Pancreas (tissue), 10 donors: ENCODE measurements around the gene PLXDC2. TPM values are rescaled to one million over a fixed set of nuclear protein-coding genes. Genes with fewer than 3 reads are reported as not detected.

Experiments
- ATAC-seq, 4 donors: fragments of 200-7000 bp; cut with Tn5 transposase; one replicate each; pipeline versions ENCODE4 v1.8.0 to v1.9.1; 2020; ENCODE audit warnings: mild to moderate bottlenecking in 4 of 4, moderate library complexity in 4 of 4
- DNase-seq, 6 donors: peaks; one replicate each; pipeline ENCODE4 v3.0.0-alpha.2; 2020
- FAIRE-seq: peaks from 2 replicates; lab custom pipeline; 2012; peaks lifted over from hg19 to GRCh38; lab: Jason Lieb, UNC
- H3K27ac ChIP-seq, 4 donors: fragments of 200-600 bp; sonication (generic); 1 replicate in 3 of 4; 2 replicates in 1 of 4; pipeline versions ENCODE4 v1.5.0 to v1.8.0; 2020
- H3K27me3 ChIP-seq, 4 donors: fragments of 200-600 bp; one replicate each; pipeline ENCODE4 v1.8.0; 2021
- H3K36me3 ChIP-seq, 3 donors: fragments of 200-600 bp; sonication (generic) in 1 of 3; one replicate each; pipeline versions ENCODE4 v1.5.0 to v1.8.0; 2020 to 2021
- H3K4me1 ChIP-seq, 3 donors: fragments of 200-600 bp; one replicate each; pipeline ENCODE4 v1.8.0; 2021
- H3K4me3 ChIP-seq, 4 donors: fragments of 200-600 bp; sonication (generic) in 2 of 4; one replicate each; pipeline versions ENCODE4 v1.5.0 to v1.8.0; 2020 to 2021
- H3K9me3 ChIP-seq, 4 donors: fragments of 200-600 bp; one replicate each; pipeline ENCODE4 v1.8.0; 2021
- CTCF ChIP-seq, 4 donors: fragments of 200-600 bp; sonication (generic) in 3 of 4; IDR thresholded peaks; one replicate each; pipeline versions ENCODE4 v1.5.0 to v1.8.0; 2021; ENCODE audit warnings: antibody characterized with exemption in 4 of 4
- WGBS, 2 donors: extraction: QIAGEN DNeasy Blood & Tissue Kit; methylation state at CpG; one replicate each; pipeline ENCODE4 v1.1.7; 2013; 5-methylcytosine and 5-hydroxymethylcytosine counted together
- intact Hi-C, 3 donors: fragments of 100-400 bp; cut with DNase I; formaldehyde crosslinking; loops; one replicate each; pipeline versions ENCODE4 v1.11.1 to v1.14.2; 2022
- polyA plus RNA-seq, 2 donors: library from polyadenylated mRNA; stranded (reverse); fragments of 200-250 nt; gene quantifications; one replicate each; pipeline ENCODE4 v1.2.3, GENCODE V29; 2013
- total RNA-seq, 6 donors: library from RNA; stranded (reverse); fragmentation: NEBNext Ultra II Directional in 4 of 6; extraction: Animal tissue kit (Norgen Biotek cat#: 25700) in 4 of 6; gene quantifications; one replicate each; pipeline versions ENCODE4 v1.2.1 to v1.2.4, GENCODE V29; 2021 to 2023
- donor health status: healthy with polysubstance abuse.
- donor health status: DM: no; HTN: no; CAD: no; lungs with moderate emphysema.
- donor health status: DM: no; HTN: no; CAD: no.
- donor health status: control.
- donor health status: control.
- donor health status: Bipolar disorder and iron deficiency.
- donor health status: DM: yes; HTN: yes; CAD: no.
- donor health status: DM: no; HTN: no; CAD: no.
- donor health status: DM: no; HTN: no; CAD: no.
- donor health status: DM: yes; HTN: yes; CAD: no.

Gene PLXDC2
- total and polyA plus RNA-seq, 8 donors: 1.5 to 48.5 (median 4.3) TPM

GRCh38 chr10:19845503-19846368, 29.5 kb downstream of the PLXDC2 start:
- H3K27ac ChIP-seq: no peak overlapping the region
- no peak for TF ChIP-seq CTCF (IDR thresholded peaks at IDR 0.05)
- intact Hi-C loops: no loop called here
- H3K36me3 ChIP-seq: no peaks in the 10 kb centered on the region
- no peaks in the 10 kb centered on the region for H3K27me3 ChIP-seq
- DNase-seq (no peak), ATAC-seq (no peak), FAIRE-seq (no peak)
- H3K9me3 ChIP-seq: no peaks in the 10 kb centered on the region
- H3K4me1 ChIP-seq: no peaks in the 10 kb centered on the region
- no peak overlapping the region for H3K4me3 ChIP-seq
- WGBS, 2 donors: 53 to 62% methylated on average over 1 of the region's 1 CpG

GRCh38 chr10:19847321-19847720, 31.1 kb downstream of the PLXDC2 start:
- Histone ChIP-seq H3K27ac (no peak overlapping the region), H3K9me3 (no peaks in the 10 kb centered on the region), H3K36me3 (no peaks in the 10 kb centered on the region), H3K27me3 (no peaks in the 10 kb centered on the region), H3K4me3 (no peak overlapping the region), H3K4me1 (no peaks in the 10 kb centered on the region)
- WGBS, 2 donors: 64 to 76% methylated on average over 4 of the region's 4 CpGs
- FAIRE-seq (no peak), ATAC-seq (no peak), DNase-seq (no peak)
- TF ChIP-seq CTCF (IDR thresholded peaks at IDR 0.05): no peak
- intact Hi-C loops: no loop called here

GRCh38 chr10:19848226-19848985, 32.2 kb downstream of the PLXDC2 start:
- Histone ChIP-seq H3K9me3 (no peaks in the 10 kb centered on the region), H3K36me3 (no peaks in the 10 kb centered on the region), H3K27ac (no peak overlapping the region), H3K27me3 (no peaks in the 10 kb centered on the region), H3K4me1 (no peaks in the 10 kb centered on the region), H3K4me3 (no peak overlapping the region)
- no peak for TF ChIP-seq CTCF (IDR thresholded peaks at IDR 0.05)
- intact Hi-C loops: no loop called here
- WGBS, 2 donors: 52 to 71% methylated on average over 7 of the region's 7 CpGs
- ATAC-seq: no peak
- DNase-seq: no peak
- FAIRE-seq: no peak

GRCh38 chr10:19853831-19854230, 37.6 kb downstream of the PLXDC2 start:
- no peaks in the 10 kb centered on the region for H3K27me3 ChIP-seq
- H3K4me3 ChIP-seq: no peak overlapping the region
- intact Hi-C loops: no loop called here
- no peaks in the 10 kb centered on the region for H3K9me3 ChIP-seq
- DNase-seq (no peak), FAIRE-seq (no peak), ATAC-seq (no peak)
- H3K4me1 ChIP-seq: no peaks in the 10 kb centered on the region
- no peak overlapping the region for H3K27ac ChIP-seq
- WGBS, 2 donors: 60 to 62% methylated on average over 5 of the region's 5 CpGs
- no peaks in the 10 kb centered on the region for H3K36me3 ChIP-seq
- TF ChIP-seq CTCF (IDR thresholded peaks at IDR 0.05): no peak
